ENCODE data around the gene SMARCA5. TPM values are rescaled to one million over a fixed set of nuclear protein-coding genes. Genes with fewer than 3 reads are reported as not detected.

Gene SMARCA5
- total and polyA plus RNA-seq, 2 donors (not counting 3 experiments of a cell fraction or from before 2014, with no cell fraction given), result 7.9 to 57.6 TPM

DNA sequence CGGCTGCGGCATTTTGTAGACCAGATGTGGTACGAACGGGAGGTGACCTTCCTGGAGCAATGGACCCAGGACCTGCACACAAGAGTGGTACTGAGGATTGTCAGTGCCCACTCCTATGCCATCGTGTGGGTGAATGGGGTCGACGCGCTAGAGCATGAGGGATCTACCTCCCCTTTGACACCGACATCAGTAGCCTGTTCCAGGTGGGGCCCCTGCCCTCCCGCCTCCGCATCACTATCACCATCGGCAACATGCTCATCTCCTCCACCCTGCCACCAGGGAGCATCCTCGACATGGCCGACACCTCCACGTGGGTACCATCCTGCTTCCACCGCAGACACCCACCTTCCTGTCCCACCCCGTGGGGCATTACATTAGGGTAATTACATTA is 46.2 kb downstream of the SMARCA5 start:
- dilution Hi-C loops (cut with MboI; ENCODE audit: extremely low pct_ligation_motif_present, low sequenced_read_pairs), result no loop called here
- no peak for FAIRE-seq

GRCh38 chr4:143564472-143564871 is 51.0 kb downstream of the SMARCA5 start:
- Histone ChIP-seq H3K9ac (replicated peaks; ENCODE audit: extremely low read depth, insufficient read depth, low read length) (no peak overlapping the region), H3K36me3 (ENCODE audit: control insufficient read depth in 2 of 2, extremely low read depth in 1 of 2, insufficient read depth in 2 of 2, low read length in 2 of 2) (no peaks in the 10 kb centered on the region), H3K27ac (ENCODE audit: insufficient read depth, low read depth, low read length) (no peak overlapping the region), H3K27me3 (ENCODE audit: control insufficient read depth in 2 of 2, insufficient read depth in 2 of 2, low read length in 2 of 2) (no peaks in the 10 kb centered on the region), H3K4me2 (ENCODE audit: insufficient read depth, low read length) (no peak overlapping the region), H2AFZ (ENCODE audit: low read depth, low read length) (no peak overlapping the region), H3K4me1 (ENCODE audit: control insufficient read depth, extremely low read depth, insufficient read depth, low read length) (peaks cover 4% of the 10 kb centered on the region), H3K9me1 (replicated peaks; ENCODE audit: control insufficient read depth, extremely low read depth, insufficient read depth, low read length) (no peaks in the 10 kb centered on the region), H3K79me2 (ENCODE audit: control insufficient read depth, insufficient read depth, low read length) (no peaks in the 10 kb centered on the region), H4K20me1 (replicated peaks; ENCODE audit: control insufficient read depth, extremely low read depth, insufficient read depth, low read length) (no peaks in the 10 kb centered on the region), H3K4me3 (replicated peaks in 1 of 3; ENCODE audit: insufficient read depth in 1 of 3, low read depth in 1 of 3, low read length in 3 of 3) (no peak overlapping the region), H3K9me3 (replicated peaks; ENCODE audit: control insufficient read depth, insufficient read depth, low read length) (no peaks in the 10 kb centered on the region)
- POLR2A ChIA-PET, result no interaction called here
- dilution Hi-C loops (cut with MboI; ENCODE audit: extremely low pct_ligation_motif_present, low sequenced_read_pairs) (no loop called here), intact Hi-C loops (cut with micrococcal nuclease) (no loop called here)
- TF ChIP-seq, protein P1, sequence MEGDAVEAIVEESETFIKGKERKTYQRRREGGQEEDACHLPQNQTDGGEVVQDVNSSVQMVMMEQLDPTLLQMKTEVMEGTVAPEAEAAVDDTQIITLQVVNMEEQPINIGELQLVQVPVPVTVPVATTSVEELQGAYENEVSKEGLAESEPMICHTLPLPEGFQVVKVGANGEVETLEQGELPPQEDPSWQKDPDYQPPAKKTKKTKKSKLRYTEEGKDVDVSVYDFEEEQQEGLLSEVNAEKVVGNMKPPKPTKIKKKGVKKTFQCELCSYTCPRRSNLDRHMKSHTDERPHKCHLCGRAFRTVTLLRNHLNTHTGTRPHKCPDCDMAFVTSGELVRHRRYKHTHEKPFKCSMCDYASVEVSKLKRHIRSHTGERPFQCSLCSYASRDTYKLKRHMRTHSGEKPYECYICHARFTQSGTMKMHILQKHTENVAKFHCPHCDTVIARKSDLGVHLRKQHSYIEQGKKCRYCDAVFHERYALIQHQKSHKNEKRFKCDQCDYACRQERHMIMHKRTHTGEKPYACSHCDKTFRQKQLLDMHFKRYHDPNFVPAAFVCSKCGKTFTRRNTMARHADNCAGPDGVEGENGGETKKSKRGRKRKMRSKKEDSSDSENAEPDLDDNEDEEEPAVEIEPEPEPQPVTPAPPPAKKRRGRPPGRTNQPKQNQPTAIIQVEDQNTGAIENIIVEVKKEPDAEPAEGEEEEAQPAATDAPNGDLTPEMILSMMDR (IDR thresholded peaks at IDR 0.05; ENCODE audit: extremely low read depth in 1 of 2, insufficient read depth in 1 of 2, low read depth in 1 of 2, low read length in 2 of 2), result no peak
- no peak for TF ChIP-seq POLR2AphosphoS5 (IDR thresholded peaks at IDR 0.05; ENCODE audit: insufficient read depth, low read depth, low read length)
- TF ChIP-seq POLR2A (IDR thresholded peaks at IDR 0.05; ENCODE audit: low read depth, low read length), result no peak
- no peak for TF ChIP-seq MYC (IDR thresholded peaks at IDR 0.05; ENCODE audit: low read depth, low read length)
- no peak for TF ChIP-seq EZH2 (IDR thresholded peaks at IDR 0.05; ENCODE audit: borderline replicate concordance, low read depth, low read length, severe bottlenecking)
- TF ChIP-seq JUN (IDR thresholded peaks at IDR 0.05; ENCODE audit: borderline replicate concordance, insufficient read depth, insufficient read length, low read depth), result no peak
- TF ChIP-seq GATA2 (IDR thresholded peaks at IDR 0.05; ENCODE audit: insufficient read depth, insufficient read length, low read depth, low read length), result no peak
- TF ChIP-seq MAX (IDR thresholded peaks at IDR 0.05; ENCODE audit: insufficient read depth, insufficient read length), result no peak
- no peak for TF ChIP-seq FOS (IDR thresholded peaks at IDR 0.05; ENCODE audit: borderline replicate concordance, insufficient read depth, low read length)
- BruUV-seq (replicated peaks), result no TSS peak
- CTCF ChIA-PET, result no interaction called here
- DNase-seq (ENCODE audit: low read depth, low spot score), result no peak
- FAIRE-seq, result no peak

More for the DNA sequence above, 46.2 kb downstream of the SMARCA5 start:
- ChIA-PET CTCF (interaction anchor here (0.9 to 3.4 kb wide), 10 partner anchors 10 to 421 kb away, joined by 3 to 30 read pairs (median 4); no protein-coding TSS in a partner anchor), POLR2A (no interaction called here)
- Histone ChIP-seq H3K27ac (ENCODE audit: insufficient read depth, low read depth, low read length) (no peak overlapping the region), H3K4me1 (ENCODE audit: control insufficient read depth, extremely low read depth, insufficient read depth, low read length) (peaks cover 4% of the 10 kb centered on the region), H4K20me1 (replicated peaks; ENCODE audit: control insufficient read depth, extremely low read depth, insufficient read depth, low read length) (no peaks in the 10 kb centered on the region), H3K36me3 (ENCODE audit: control insufficient read depth in 2 of 2, extremely low read depth in 1 of 2, insufficient read depth in 2 of 2, low read length in 2 of 2) (peaks cover 2 to 4% of the 10 kb centered on the region in 2 experiments), H3K9me1 (replicated peaks; ENCODE audit: control insufficient read depth, extremely low read depth, insufficient read depth, low read length) (no peaks in the 10 kb centered on the region), H2AFZ (ENCODE audit: low read depth, low read length) (peak overlapping the region; percentile 87), H3K79me2 (ENCODE audit: control insufficient read depth, insufficient read depth, low read length) (no peaks in the 10 kb centered on the region), H3K4me2 (ENCODE audit: insufficient read depth, low read length) (peak overlapping the region; percentile 89), H3K27me3 (ENCODE audit: control insufficient read depth in 2 of 2, insufficient read depth in 2 of 2, low read length in 2 of 2) (no peaks in the 10 kb centered on the region), H3K9me3 (replicated peaks; ENCODE audit: control insufficient read depth, insufficient read depth, low read length) (no peaks in the 10 kb centered on the region), H3K4me3 (replicated peaks in 1 of 3; ENCODE audit: insufficient read depth in 1 of 3, low read depth in 1 of 3, low read length in 3 of 3) (peak overlapping the region; percentile 39 to 70 (median 43)), H3K9ac (replicated peaks; ENCODE audit: extremely low read depth, insufficient read depth, low read length) (peak overlapping the region; percentile 77)
- peak; percentile 4 for DNase-seq (ENCODE audit: low read depth, low spot score)
- intact Hi-C loops (cut with micrococcal nuclease), result loop anchor here (1.0 to 5.0 kb wide), 5 partner anchors 163 to 584 kb away; no protein-coding TSS in a partner anchor
- no peak for TF ChIP-seq FOS (IDR thresholded peaks at IDR 0.05; ENCODE audit: borderline replicate concordance, insufficient read depth, low read length)
- TF ChIP-seq JUN (IDR thresholded peaks at IDR 0.05; ENCODE audit: borderline replicate concordance, insufficient read depth, insufficient read length, low read depth), result no peak
- TF ChIP-seq MAX (IDR thresholded peaks at IDR 0.05; ENCODE audit: insufficient read depth, insufficient read length), result no peak
- no peak for TF ChIP-seq GATA2 (IDR thresholded peaks at IDR 0.05; ENCODE audit: insufficient read depth, insufficient read length, low read depth, low read length)
- TSS peak; percentile 18 for BruUV-seq (replicated peaks)

Measured in endothelial cell of umbilical vein (primary cell).